WTC11 (cell line): ENCODE measurements around the gene AKAP8. TPM values are rescaled to one million over a fixed set of nuclear protein-coding genes. Genes with fewer than 3 reads are reported as not detected.
A peak's percentile ranks its signal among the peaks of the same experiment; 100 is the strongest.

Source experiments
- ATAC-seq: fragments of 200-7000 bp; cut with Tn5 transposase; 2 replicates; pipeline ENCODE4 v1.10.0; 2021; ENCODE audit warnings: mild to moderate bottlenecking, moderate library complexity
- CTCF ChIA-PET: fragments of 300-600 bp; sonication (Branson Sonifier 250); formaldehyde crosslinking; loops from one replicate; lab custom pipeline; 2021; ENCODE audit warnings: antibody characterized with exemption; lab: Charles Lee
- POLR2A ChIA-PET: fragments of 350-600 bp; sonication (Branson Sonifier 250); formaldehyde crosslinking; loops from one replicate; lab custom pipeline; 2021; ENCODE audit warnings: antibody characterized with exemption; lab: Charles Lee
- DNase-seq: peaks from one replicate; pipeline ENCODE4 v3.0.0; 2021; ENCODE audit warnings: low spot score
- H3K27ac Mint-ChIP-seq: 2 replicates; pipeline ENCODE4 v1.8.0; 2021; ENCODE audit warnings: mixed read lengths
- H3K27me3 Mint-ChIP-seq: 2 replicates; pipeline ENCODE4 v1.8.0; 2021; ENCODE audit warnings: low read depth, mild to moderate bottlenecking, moderate library complexity, mixed read lengths
- H3K36me3 Mint-ChIP-seq: 2 replicates; pipeline ENCODE4 v1.8.0; 2021; ENCODE audit warnings: mixed read lengths
- H3K4me1 Mint-ChIP-seq: 2 replicates; pipeline ENCODE4 v1.8.0; 2022; ENCODE audit warnings: mixed read lengths
- H3K4me3 Mint-ChIP-seq: 2 replicates; pipeline ENCODE4 v1.8.0; 2021; ENCODE audit warnings: mild to moderate bottlenecking, moderate library complexity, mixed read lengths
- H3K9me3 Mint-ChIP-seq: 2 replicates; pipeline ENCODE4 v1.8.0; 2021; ENCODE audit warnings: mixed read lengths
- AFF4 ChIP-seq: sonication (generic); formaldehyde crosslinking; IDR thresholded peaks from 2 replicates; pipeline ENCODE4 v1.8.1; 2023; ENCODE audit warnings: mild to moderate bottlenecking, missing genetic modification reagents, borderline replicate concordance
- ATF1 ChIP-seq: sonication (generic); formaldehyde crosslinking; IDR thresholded peaks from 2 replicates; pipeline ENCODE4 v1.8.1; 2023; ENCODE audit warnings: mild to moderate bottlenecking, moderate library complexity, missing genetic modification reagents
- E2F1 ChIP-seq: sonication (generic); formaldehyde crosslinking; IDR thresholded peaks from 2 replicates; pipeline ENCODE4 v1.8.0; 2022; ENCODE audit warnings: mild to moderate bottlenecking, missing genetic modification reagents
- ELF4 ChIP-seq: sonication (generic); formaldehyde crosslinking; IDR thresholded peaks from 2 replicates; pipeline ENCODE4 v1.8.1; 2022; ENCODE audit warnings: low read depth, mild to moderate bottlenecking, moderate library complexity, missing genetic modification reagents
- FOXP4 ChIP-seq: sonication (generic); formaldehyde crosslinking; IDR thresholded peaks from 2 replicates; pipeline ENCODE4 v1.8.0; 2022; ENCODE audit warnings: mild to moderate bottlenecking, missing genetic modification reagents
- IRF1 ChIP-seq: sonication (generic); formaldehyde crosslinking; IDR thresholded peaks from 2 replicates; pipeline ENCODE4 v1.8.0; 2023; ENCODE audit warnings: missing genetic modification reagents
- IRF2 ChIP-seq: sonication (generic); formaldehyde crosslinking; IDR thresholded peaks from 2 replicates; pipeline ENCODE4 v1.8.0; 2022; ENCODE audit warnings: low read depth, missing genetic modification reagents, borderline replicate concordance
- MYBL2 ChIP-seq: sonication (generic); formaldehyde crosslinking; IDR thresholded peaks from 2 replicates; pipeline ENCODE4 v1.8.1; 2023; ENCODE audit warnings: mild to moderate bottlenecking, moderate library complexity, missing genetic modification reagents
- PRRX2 ChIP-seq: fragments of 250-450 bp; sonication (Bioruptor Pico); IDR thresholded peaks from 2 replicates; pipeline ENCODE4 v1.8.0; 2021; ENCODE audit warnings: mild to moderate bottlenecking
- RELA ChIP-seq: sonication (generic); formaldehyde crosslinking; IDR thresholded peaks from 2 replicates; pipeline ENCODE4 v1.8.1; 2022; ENCODE audit warnings: missing genetic modification reagents, mild to moderate bottlenecking, borderline replicate concordance
- USF1 ChIP-seq: sonication (generic); formaldehyde crosslinking; IDR thresholded peaks from 2 replicates; pipeline ENCODE4 v1.8.0; 2022; ENCODE audit warnings: mild to moderate bottlenecking, missing genetic modification reagents
- ZNF121 ChIP-seq: sonication (generic); formaldehyde crosslinking; IDR thresholded peaks from 2 replicates; pipeline ENCODE4 v1.8.0; 2023; ENCODE audit warnings: missing genetic modification reagents
- ZNF512 ChIP-seq: sonication (generic); formaldehyde crosslinking; IDR thresholded peaks from 2 replicates; pipeline ENCODE4 v1.8.1; 2022; ENCODE audit warnings: missing genetic modification reagents, borderline replicate concordance
- total RNA-seq: library from RNA; stranded (reverse); gene quantifications from 3 replicates; pipeline ENCODE4 v1.2.3, GENCODE V29; 2021
- TF ChIP-seq, protein P1 (sequence below): sonication (generic); formaldehyde crosslinking; IDR thresholded peaks from 2 replicates; pipeline ENCODE4 v1.8.0; 2022; ENCODE audit warnings: mild to moderate bottlenecking, missing genetic modification reagents
- TF ChIP-seq, protein P2 (sequence below): sonication (generic); formaldehyde crosslinking; IDR thresholded peaks from 2 replicates; pipeline ENCODE4 v1.8.1; 2023; ENCODE audit warnings: mild to moderate bottlenecking, missing genetic modification reagents, moderate library complexity

AKAP8 gene
- total RNA-seq, 1 experiment from 2014 or later: 65.9 TPM

DNA sequence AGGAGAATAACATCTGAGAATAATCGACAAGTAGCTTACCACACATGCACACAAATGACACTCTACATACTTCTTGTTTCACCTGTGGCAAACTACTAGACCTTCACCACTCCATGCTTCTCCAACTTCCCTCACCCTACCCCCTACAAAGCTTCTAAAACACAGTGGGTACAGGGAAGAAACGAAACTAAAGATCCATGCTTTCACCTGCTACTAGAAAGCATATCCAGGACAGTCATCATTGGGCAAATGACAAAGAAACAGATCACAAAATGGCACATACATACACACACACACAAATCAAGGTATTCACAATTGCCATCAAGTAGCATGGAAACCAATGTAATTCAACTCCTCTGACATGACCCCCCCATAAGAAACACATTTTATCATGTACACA is 57.8 kb downstream of the AKAP8 start:
- ChIA-PET POLR2A (no interaction called here), CTCF (no interaction called here)
- no peak overlapping the region for H3K4me3 Mint-ChIP-seq
- H3K36me3 Mint-ChIP-seq: no peaks in the 10 kb centered on the region
- no peak for ATAC-seq
- no peak for DNase-seq
- H3K4me1 Mint-ChIP-seq: peaks cover 75% of the 10 kb centered on the region
- no peaks in the 10 kb centered on the region for H3K27me3 Mint-ChIP-seq
- TF ChIP-seq ELF4 (CRISPR knock-in tag) (no peak), RELA (CRISPR knock-in tag) (no peak), E2F1 (CRISPR knock-in tag) (no peak), USF1 (CRISPR knock-in tag) (no peak), AFF4 (CRISPR knock-in tag) (no peak), FOXP4 (no peak), ZNF512 (CRISPR knock-in tag) (no peak), MYBL2 (no peak), ZNF121 (CRISPR knock-in tag) (no peak), IRF1 (CRISPR knock-in tag) (no peak), ATF1 (CRISPR knock-in tag) (no peak), IRF2 (CRISPR knock-in tag) (no peak), PRRX2 (no peak)
- TF ChIP-seq, protein P1, sequence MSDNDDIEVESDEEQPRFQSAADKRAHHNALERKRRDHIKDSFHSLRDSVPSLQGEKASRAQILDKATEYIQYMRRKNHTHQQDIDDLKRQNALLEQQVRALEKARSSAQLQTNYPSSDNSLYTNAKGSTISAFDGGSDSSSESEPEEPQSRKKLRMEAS (CRISPR knock-in tag): no peak
- TF ChIP-seq, protein P2, sequence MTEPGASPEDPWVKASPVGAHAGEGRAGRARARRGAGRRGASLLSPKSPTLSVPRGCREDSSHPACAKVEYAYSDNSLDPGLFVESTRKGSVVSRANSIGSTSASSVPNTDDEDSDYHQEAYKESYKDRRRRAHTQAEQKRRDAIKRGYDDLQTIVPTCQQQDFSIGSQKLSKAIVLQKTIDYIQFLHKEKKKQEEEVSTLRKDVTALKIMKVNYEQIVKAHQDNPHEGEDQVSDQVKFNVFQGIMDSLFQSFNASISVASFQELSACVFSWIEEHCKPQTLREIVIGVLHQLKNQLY (CRISPR knock-in tag): no peak
- H3K27ac Mint-ChIP-seq: peak overlapping the region; percentile 48
- H3K9me3 Mint-ChIP-seq: no peaks in the 10 kb centered on the region; the same call in 1 of the 2 replicates
